NCI-H2171 treated with DMSO at 0.1 percent for 48 hours (cell line): ENCODE results near the gene GJC2.

ENCODE experiments used
- DNase-seq: peaks from one replicate; lab custom pipeline; 2025; lab: John Stamatoyannopoulos, UW

GJC2 gene

DNA sequence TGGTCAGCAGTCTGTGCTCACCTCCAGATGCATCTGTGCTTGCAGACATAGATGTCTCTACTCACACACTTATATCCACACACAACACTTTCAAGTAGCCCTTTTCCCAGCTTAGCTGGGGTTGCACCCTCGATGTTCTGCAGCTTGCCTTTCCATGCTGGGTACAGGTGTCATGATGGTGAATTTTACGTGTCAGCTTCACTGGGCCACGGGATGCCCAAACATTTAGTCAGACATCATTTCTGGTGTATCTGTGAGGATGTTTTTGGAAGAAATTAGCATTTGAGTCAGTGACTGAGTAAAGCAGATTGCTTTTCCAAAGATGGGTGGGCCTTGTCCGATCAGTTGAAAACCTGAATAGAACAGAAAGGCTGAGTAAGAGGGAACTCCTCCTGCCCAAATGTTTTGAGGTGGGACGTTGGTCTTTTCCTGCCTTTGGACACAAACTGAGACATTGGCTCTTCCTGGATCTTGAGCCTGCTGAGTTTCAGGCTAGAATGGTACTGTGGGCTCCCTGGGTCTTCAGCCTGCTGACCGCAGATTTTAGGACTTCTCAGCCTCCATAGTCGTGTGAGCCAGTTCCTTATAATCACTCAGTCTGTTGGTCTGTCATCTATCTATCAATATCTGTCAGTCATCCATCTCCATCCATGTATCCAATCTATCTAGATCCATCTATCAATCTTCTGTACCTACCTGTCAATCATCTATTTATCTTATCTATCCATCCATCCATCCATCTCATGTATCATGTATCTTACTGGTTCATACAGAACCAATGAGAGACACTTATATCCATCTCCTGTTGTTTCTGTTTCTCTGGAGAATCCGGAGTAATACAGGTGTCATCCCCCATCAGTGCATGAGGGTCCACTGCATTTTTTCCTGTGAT is 45.4 kb downstream of the GJC2 start:
- no peak for DNase-seq

DNA sequence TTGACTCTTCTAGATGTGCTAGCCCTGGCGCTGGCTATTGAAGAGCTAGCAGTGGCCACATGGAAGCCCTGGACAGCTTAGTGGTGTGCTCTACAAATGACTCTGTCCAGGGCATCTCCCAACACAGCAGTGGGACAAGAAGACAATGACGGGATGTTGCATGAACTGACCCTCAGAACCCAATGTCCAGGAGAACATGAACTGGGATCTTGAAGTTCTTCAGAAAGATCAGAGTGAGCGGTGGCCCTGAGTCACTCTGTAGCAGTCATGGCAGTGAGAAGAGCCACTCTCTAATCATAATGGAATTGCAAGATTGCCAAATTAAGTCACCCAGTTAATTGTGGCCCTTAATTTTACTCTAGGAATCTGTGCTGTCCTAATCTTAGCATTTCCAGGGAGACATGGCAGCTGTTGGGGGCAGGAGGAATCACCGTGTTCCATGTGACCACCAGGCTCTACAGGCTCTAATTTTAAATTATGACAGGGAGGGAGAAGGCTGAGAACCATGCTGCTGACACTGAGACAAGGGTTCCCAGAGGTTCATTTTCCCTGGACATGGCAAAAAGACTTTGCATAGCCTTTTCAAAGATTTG is 47.9 kb downstream of the GJC2 start:
- DNase-seq, result no peak

DNA sequence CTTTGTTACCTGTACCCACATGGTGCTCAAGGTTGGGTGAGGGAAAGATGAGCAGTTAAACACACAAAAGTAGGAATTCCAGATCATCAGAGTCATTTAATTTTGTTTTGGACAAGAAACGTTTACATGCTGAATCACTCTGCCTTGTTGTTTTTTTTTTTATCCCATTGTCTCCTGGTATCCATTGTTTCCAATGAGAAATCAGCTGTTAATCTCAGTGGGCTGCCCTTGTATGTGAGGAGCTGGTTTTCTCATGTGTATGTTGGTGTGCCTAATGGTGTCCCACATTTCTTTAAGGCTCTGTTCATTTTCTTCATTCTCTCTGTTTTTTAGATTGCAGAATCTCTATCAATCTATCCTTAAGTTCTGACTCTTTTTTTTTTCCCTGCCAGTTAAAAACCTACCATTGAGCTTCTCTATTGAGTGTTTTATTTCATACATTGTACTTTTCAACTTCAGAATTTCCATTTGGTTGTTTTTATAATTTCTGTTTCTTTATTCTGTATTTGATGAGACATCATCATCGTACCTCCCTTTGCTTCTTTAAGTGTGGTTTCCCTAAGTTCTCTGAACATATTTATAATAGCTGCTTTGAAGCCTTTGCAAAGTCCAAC is 49.4 kb downstream of the GJC2 start:
- DNase-seq, result no peak

DNA sequence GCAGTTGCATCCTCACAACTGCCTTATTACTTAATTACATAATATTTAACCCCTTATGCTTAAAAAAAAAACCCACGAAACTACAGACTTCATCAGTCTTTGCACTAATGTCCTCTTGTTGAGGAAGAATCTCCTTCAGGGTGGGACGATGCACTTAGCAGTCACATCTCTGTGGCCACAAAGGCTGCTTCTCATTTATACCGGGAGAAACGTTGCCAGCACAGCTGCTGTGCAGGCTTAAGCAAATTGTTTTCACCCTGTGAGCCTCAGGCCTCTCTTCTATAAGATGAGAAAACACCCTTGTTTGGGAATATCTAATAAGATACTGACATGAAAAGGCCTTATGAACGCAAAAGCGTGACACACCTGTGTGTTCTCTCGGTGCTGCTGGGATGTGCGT is 55.2 kb downstream of the GJC2 start:
- DNase-seq, result no peak

DNA sequence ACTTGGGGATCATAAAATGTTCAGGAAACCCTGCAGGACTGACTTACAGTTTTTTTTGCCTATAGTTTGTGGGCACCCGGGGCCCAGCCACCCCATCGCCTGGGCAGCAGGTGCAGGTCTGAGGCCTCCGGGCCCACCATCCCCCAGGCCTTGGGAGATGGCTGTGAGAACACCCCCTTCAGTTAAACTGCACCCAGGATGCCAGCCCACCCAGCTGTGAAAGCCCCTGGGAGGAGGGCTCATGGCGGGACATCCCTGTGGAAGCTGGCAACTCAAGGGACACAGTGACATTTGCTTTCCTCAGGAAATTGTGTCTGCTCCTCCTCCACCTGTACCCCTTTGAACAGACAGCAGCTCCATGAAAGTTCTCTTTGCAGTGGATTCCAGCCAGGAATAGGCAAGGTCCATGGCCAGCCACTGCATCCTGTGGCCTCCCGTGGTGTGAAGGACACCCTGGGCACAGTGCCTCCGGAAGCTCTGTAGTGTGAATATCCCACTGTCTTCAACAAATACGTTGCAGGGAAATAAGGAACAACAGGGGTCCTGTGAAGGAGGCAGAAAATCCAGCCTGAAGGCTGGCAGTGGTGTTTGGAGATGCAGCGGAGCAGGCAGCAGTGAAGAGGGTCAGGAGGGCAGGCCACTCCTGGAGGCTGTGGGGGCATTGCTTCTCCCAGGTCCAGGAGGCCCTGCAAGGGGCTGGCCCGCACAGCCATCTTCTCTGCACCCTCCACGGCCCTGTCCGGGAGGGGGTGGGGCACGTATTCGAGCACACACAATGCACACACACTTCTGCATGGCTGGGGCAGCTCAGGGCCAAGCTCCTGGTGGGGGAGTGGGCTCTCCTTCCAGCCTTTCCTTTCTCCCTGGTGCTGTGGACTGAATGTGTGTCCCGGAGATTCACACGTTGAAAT is 56.1 kb downstream of the GJC2 start:
- DNase-seq, result no peak

DNA sequence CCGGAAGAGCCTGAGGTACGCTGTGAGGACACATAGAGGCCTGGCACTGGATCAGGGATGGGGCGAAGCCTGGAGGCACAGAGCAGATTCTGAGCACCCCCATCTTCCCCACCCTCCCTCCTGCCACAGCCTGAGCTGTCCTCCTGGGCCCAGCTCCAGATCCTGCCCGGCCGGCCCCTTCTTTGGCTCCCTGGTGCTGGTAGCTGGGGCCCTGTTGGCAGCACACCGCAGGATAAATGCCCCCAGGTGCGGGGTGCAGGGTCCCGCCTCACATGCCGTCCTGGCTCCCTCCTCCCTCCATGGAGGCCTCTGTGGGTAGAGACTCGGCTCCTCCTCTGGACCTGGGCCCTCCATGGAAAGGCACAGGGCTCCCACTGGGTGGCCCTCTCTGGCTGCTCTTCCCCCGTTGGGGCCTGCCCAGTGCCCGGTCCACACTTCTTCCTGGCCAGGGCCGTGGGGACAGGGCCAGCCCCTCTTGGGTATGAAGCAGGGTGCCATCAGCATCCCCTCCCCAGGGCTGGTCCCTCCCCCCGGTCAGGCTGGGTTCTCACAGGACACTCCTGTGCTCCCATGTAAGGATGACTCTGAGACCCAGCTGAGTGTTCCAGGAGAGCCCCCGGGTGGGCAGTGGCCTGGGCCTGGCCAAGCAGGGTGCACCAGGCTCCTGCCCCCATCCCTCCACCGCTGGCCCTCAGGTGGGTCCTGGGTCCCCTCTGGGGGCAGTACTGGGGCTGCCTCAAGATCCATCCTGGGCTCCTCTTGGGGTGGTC is 57.0 kb downstream of the GJC2 start:
- no peak for DNase-seq

DNA sequence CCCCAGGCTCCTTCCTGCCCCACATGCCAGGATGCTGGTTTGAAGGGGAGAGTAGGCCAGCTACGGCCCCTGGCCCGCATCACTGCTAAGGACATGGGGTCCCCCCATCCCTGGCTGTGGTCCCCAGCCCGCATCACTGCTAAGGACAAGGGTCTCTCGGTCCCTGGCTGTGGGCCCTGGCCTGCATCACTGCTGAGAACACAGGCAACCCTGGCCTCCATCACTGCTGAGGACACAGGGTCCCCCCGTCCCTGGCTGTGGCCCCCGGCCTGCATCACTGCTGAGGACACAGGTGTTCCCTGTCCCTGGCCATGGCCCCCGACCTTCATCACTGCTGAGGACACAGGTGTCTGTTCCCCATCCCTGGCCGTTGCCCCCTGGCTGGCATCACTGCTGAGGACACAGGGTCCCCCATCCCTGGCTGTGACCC is 57.7 kb downstream of the GJC2 start:
- DNase-seq, result no peak

DNA sequence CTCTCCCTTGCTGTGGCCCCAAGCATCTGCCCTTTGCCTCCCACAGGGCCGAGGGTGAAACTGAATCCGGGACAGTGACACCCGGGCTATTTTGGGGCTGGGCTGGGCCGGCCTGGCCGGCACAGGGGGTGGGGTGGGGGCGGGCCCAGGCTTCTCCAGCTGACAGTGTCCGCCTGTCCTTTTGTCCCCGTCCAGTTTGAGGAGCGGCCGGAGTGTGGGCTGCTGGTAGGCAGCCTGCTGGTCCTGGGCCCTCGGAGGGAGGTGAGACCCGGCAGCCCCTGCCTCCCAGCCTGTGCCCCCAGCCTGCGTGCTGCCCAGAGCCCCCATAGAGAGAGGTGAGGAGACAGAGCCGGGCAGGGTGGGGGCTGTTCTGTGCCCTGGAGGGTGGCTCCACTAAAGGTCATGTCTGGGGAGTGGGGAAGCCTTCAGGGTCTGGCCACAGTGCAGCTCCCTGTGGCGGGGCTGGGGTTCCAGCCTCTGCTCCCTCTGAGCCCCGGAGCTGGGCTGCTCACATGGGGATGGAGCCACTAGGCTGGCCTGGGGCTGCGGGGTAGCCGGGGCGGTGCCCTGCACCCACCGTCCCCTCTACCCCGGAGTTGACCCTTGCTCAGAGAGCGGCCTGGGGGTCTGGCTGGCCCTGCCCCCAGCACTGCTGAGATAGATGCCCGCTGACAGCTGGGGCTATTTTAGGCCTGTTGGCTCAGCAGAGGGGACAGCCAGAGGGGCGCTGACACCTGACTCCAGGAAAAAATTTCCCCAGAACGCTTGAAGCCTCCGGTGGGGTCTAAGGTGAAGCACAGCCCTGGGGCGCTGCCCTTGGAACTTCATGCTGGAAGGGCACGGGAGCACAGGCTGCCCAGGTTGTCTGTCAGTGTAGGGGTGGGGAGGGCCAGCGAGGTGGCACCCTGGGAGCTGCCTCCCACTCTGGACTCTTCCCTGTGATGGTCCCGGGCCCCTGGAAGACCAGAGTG is 58.4 kb downstream of the GJC2 start, which contains the start of gene OBSCN:
TSS of gene OBSCN (plus strand) at position 194 of the 971 bp plus-strand sequence. CDS start 3,740 bp downstream, outside the sequence.
- DNase-seq, result no peak

DNA sequence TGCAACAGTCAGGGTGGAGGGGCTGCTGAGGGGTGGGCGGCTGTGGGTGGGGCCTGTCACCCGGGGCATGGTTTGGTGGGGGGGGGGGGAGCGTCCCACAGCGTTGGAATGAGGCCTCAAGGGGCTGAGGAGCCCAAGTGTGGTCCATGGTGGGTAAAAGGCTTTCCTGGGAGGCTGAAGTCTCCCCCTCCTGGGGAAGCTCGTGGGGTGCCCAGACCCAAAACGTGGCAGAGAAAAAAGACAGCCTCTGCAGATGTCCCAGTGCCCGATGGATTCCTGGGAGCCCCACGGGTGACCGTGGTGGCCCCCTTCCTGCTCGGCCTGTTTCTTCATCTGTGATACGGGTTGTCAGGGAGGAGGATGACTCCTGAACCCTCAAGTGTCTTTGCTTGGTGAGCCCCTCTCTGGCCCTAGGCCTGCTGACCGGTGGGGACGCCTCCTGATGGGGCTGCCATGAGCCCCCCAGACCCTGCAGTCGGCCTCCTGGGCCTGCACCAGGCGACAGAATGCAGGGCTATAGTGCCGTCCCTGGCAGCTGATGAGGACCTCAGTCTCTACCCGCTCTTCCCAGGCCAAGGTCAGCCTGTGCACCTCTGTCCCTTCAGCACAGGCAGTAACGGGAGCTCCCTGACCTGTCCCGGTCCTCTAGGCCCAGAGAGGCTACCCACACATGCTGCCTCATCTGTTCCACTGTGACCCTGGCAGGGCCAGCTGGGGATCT is 59.3 kb downstream of the GJC2 start:
- no peak for DNase-seq
